ENCODE measurements around the gene HIBADH. TPM values are rescaled to one million over a fixed set of nuclear protein-coding genes. Genes with fewer than 3 reads are reported as not detected.

The HIBADH gene
- total RNA-seq, 1 experiment from 2014 or later: 23.2 TPM

- H3K27me3 ChIP-seq (ENCODE audit: insufficient read depth, low read length): no peaks in the 10 kb centered on the region
- no peak overlapping the region for H3K27ac ChIP-seq (ENCODE audit: insufficient read length, low read depth, low read length)
- Mint-ChIP-seq H3K27ac (no peak overlapping the region), H3K36me3 (ENCODE audit: insufficient read depth in 1 of 3, low read depth in 3 of 3) (no peaks in the 10 kb centered on the region), H3K4me3 (no peak overlapping the region), H3K27me3 (ENCODE audit: low read depth) (0 out of 2 replicates have a peak, but pooled peaks cover 1% of the 10 kb centered on the region), H3K9me3 (no peaks in the 10 kb centered on the region), H3K4me1 (no peaks in the 10 kb centered on the region; a peak in 1 of 4 replicates)
- DNase-seq: no peak
- H4K20me1 ChIP-seq (ENCODE audit: control insufficient read depth, insufficient read depth, insufficient read length): no peaks in the 10 kb centered on the region
- no peak for TF ChIP-seq CTCF (conservative IDR thresholded peaks at IDR 0.05)
- H3K9me3 ChIP-seq (ENCODE audit: control insufficient read depth, low read depth, low read length): no peaks in the 10 kb centered on the region
- no peak overlapping the region for H3K14ac ChIP-seq (ENCODE audit: insufficient read depth, low read length)
- H3T11ph ChIP-seq (ENCODE audit: low read length): no peak overlapping the region
- H3K23me2 ChIP-seq (ENCODE audit: insufficient read length, low read depth, low read length, poor library complexity, severe bottlenecking): no peaks in the 10 kb centered on the region
- no peak overlapping the region for H2BK120ac ChIP-seq (ENCODE audit: low read depth, low read length, poor library complexity, severe bottlenecking)
- H2BK5ac ChIP-seq (ENCODE audit: insufficient read length, low read length): no peak overlapping the region
- H2BK20ac ChIP-seq (ENCODE audit: low read depth, low read length, poor library complexity, severe bottlenecking): no peak overlapping the region
- H3K23ac ChIP-seq (ENCODE audit: insufficient read length, low read depth, low read length): no peak overlapping the region
- H2AK5ac ChIP-seq (ENCODE audit: insufficient read length, low read length): no peak overlapping the region
- H3K4me1 ChIP-seq (ENCODE audit: insufficient read depth, low read length): no peaks in the 10 kb centered on the region
- no peak overlapping the region for H3K18ac ChIP-seq (ENCODE audit: insufficient read length, low read depth, low read length)
- no peak overlapping the region for H4K91ac ChIP-seq (ENCODE audit: insufficient read length, low read depth, low read length)
- H4K5ac ChIP-seq (ENCODE audit: insufficient read length, low read depth, low read length): no peak overlapping the region
- WGBS (ENCODE audit: extremely low coverage, insufficient read length, low lambda C conversion rate): no CpG with 5 or more reads among the region's 2 CpGs
- no peak overlapping the region for H2BK12ac ChIP-seq (ENCODE audit: insufficient read length, low read depth, low read length)
- no peak overlapping the region for H4K8ac ChIP-seq (replicated peaks; ENCODE audit: insufficient read length, low read depth, low read length)
- no peak overlapping the region for H3K4me2 ChIP-seq (ENCODE audit: insufficient read depth, insufficient read length, low read length)
- H3K79me1 ChIP-seq (ENCODE audit: insufficient read depth, low read depth, low read length, poor library complexity, severe bottlenecking): no peaks in the 10 kb centered on the region
- no peak overlapping the region for H3K56ac ChIP-seq (ENCODE audit: insufficient read length, low read depth, low read length)
- H3K4ac ChIP-seq (ENCODE audit: low read depth, low read length): no peak overlapping the region
- H2BK15ac ChIP-seq (ENCODE audit: low read depth, low read length): no peak overlapping the region
- H2AFZ ChIP-seq (ENCODE audit: low read length): no peak overlapping the region
- no peak overlapping the region for H3K9ac ChIP-seq (ENCODE audit: extremely low read depth, insufficient read length, low read length)
- no peaks in the 10 kb centered on the region for H3K79me2 ChIP-seq (ENCODE audit: insufficient read depth, low read length)
These were observed 37.1 kb upstream of the HIBADH start for GRCh38 chr7:27699751-27700150.

Measured in H9 (cell line).